ENCODE data around the gene DNAJC10.

The DNAJC10 gene

DNA sequence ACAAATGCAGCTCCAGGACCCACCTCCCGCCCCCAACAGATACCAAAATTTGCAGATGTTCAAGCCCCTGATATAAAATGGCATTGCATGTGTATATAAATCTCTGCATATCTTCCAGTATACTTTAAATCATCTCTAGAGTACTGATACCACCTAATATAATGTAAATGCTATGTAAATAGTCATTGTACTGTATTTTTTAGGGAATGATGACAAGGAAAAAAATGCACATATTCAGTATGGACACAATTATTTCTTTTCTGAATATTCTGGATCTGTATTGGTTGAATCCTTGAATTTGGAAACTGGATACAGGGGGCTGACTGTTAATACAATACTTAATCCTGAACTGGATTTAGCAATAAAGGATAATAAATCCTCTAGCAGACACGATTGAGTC, 82.7 kb downstream of the DNAJC10 start:
- no peak for DNase-seq

DNA sequence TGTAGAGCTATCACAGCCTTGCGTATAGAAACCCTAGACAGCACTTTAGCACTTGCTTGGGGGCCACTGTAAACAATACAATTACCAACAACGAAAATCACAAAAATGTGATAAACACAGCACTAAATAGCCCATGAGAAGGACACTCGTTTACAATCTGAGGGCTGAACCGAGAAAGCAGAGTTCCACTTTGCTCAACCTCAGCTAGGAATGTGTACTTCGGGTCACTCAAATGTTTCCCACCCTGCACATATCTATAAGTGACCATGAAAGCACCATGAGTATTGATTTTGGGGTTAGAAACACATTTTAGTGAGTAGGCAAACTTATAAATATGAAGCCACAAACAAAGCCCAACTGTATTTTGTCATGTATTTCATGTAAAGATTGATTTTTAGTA, 88.1 kb downstream of the DNAJC10 start:
- no peak for DNase-seq

DNA sequence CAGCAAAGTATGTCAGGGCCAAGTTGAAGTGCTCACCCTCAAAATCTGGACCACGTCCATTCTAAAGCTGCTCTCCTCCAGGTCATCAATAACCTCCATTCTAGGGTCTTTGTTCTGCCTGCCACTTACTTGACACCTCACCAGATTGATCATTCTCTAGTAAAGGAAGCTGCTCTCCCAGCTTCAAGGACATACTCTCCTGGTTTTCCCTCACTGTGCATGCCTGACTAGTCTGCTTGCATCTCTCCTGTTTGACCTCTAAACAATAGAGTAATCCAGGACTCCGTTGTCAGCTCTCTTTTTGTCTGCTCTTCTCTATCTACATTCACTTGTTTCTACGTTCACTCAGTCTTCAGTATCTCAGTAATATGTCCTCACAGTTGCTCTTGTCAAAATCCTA, 91.3 kb downstream of the DNAJC10 start:
- no peak for DNase-seq

DNA sequence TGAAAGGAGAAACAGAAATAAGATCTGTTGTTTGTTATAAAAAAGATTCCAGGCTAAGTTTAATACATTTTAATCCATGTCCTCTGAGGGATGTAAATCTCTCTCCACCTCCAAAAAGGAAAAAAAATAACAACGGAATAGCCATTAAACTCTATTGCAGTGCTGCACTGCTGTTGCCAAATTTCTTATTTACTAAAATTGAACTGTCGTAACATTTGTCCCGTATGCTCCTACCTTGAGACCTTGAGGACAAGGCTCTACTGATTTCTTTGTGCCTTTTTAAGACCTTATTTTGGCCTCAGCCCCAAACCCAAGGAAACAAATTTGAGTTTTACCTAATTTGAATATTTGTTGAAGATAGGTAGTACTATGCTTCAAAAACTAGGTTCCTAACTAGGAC, 94.0 kb downstream of the DNAJC10 start:
- DNase-seq: no peak

DNA sequence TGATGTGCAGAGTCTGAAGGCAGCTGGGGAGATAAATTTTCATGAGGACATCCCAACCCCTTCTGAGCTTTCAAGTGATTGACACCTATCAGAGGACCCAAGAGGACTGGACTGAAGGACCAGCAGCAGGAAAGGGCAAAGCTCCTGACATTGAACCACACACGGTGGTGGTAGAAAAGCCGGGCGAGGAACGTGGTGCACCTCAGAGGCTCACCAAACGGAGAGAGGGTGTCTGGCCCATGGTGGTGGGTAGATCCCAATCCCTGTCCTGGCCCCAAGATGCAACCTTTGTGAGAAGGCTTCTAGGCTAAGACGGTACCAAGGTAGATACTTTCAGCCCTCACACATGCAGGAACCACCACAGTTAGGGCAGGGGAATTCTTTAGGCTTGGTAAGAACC, 98.3 kb downstream of the DNAJC10 start:
- DNase-seq: no peak

DNA sequence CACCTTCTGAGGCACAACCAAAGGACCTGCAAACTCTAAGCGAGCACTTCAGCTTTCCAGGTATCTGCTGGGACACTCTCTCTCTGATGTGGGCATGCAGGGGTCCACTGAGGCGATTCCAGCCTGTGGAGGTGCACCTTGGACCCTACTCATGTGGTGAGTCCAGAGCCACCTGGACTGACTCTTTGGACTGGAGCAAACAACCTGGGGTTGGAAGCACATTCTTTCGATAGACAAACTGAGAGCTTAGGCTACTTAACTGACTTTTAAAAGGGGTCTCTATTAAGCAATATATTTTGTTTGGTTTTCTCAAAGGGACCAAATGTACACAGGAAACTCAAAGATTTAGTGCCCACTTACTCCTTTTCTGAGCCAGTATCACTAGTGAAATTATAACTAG, 98.7 kb downstream of the DNAJC10 start:
- DNase-seq: no peak

DNA sequence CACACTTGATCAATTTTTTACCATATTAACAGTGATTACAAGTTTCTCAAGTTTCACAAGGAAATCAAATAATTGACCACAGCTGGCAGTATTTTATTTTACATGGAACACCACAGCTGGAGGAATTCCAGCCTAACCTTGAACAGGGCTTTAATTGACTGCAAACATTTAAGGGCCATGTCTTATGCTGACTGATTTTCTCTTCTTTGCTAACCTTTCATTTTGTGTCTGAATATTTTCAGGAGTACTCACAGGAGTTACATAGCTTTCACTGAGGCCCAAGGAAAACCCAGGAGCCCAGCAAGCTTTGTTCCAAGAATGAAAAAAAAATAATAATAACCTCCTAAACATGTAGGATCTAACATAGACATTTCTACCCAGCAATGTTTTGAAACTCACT, 100.8 kb downstream of the DNAJC10 start:
- DNase-seq: no peak

DNA sequence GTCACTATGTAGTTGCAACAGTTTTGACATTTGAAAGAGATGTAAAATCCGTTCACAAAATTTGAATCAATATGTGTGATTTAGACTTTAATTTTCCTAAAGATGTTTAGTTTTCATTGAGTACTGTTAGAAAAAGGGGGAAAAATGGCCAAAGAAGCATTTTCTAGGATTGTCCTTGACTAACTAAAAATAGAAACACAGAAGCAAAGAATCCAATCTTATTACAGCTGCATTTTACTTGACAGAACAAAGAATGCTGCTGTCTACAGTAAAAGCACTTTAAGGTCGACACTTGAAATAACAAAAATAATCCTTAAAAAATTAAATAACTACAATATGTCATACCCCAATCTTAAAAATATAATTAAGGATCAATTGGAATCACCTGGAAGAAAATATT, 101.5 kb downstream of the DNAJC10 start:
- DNase-seq: no peak

DNA sequence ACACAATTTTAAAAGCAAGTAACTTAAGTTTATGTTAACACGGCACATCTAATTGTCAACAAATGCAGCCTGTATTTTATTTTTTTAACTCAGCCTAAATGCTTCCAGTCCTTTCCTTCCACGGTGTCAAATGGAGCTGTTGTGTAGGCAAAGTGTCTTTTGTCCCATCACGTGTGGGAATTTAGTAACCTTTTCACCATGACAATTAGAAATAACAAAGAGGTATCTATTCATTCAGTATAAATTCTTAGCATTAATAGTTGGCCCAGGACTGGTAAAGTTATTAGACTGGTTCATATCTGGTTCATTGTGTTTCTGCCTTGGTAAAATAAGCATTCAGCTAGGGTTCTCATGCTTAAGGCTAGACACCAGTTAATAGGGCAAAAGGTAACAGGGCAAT, 102.4 kb downstream of the DNAJC10 start:
- DNase-seq: no peak

DNA sequence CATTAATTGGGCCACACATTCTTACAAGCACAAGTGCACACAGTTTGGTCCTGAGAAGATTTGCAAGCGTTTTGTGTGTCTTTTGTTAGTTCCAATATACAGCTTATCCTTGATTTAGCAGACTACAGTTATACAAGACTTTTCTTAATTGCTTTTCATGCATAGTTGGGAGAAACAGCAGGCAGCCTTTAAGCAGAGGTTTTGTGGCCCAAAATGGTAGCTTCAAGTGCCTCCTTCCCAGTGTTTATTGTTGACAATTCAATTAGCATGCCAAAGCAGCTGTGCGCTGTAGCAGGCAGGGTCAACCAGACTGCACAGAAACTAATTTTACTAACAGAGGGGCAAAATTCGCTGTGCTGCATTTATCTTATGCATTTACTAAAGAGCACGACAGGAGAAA, 102.9 kb downstream of the DNAJC10 start:
- peak; percentile 44 for DNase-seq

DNA sequence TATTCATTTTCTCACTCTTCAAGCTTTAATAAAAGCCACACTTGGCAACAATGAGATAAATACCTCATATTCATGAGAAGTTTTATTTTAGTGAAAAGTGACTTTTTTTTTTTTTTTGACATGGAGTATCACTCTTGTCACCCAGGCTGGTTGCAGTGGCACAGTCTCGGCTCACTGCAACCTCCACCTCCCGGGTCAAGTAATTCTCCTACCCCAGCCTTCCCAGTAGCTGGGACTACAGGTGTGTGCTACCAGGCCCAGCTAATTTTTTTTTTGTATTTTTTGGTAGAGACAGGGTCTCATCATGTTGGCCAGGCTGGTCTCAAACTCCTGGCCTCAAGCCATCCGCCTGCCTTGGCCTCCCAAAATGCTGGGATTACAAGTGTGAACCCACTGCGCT, 103.4 kb downstream of the DNAJC10 start:
- DNase-seq: no peak

DNA sequence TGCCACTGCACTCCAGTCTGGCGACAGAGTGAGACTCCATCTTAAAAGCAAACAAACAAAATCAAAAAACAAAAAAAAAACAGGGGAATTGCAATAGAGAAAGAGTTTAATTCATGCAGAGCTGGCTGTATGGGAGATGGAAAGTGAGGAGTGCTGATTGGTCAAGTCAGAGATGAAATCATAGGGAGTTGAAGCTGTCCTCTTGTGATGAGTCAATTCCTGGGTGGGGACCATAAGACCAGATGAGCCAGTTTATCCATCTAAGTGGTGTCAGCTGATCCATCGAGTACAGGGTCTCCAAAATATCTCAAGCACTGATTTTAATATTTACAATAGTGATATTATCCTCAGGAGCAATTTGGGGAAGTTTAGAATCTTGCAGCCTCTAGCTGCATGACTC, 105.1 kb downstream of the DNAJC10 start:
- no peak for DNase-seq

DNA sequence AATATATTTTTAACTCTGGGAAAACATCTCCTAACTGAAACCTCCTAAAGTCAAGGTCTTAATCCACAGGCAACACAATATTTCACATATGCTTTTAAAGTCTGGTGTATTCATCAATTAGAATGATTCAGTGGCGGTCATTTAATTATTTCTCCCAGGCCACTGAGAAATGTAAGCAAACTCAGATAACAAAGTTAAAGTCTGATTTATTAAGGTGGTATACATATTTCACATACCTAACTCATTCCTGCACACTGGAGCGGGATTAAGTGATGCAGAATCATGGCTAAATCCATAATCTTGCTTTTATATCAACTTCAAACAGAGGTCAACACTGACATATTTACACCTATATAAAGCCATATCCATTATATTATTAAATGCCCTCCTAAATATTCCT, 106.7 kb downstream of the DNAJC10 start:
- no peak for DNase-seq

DNA sequence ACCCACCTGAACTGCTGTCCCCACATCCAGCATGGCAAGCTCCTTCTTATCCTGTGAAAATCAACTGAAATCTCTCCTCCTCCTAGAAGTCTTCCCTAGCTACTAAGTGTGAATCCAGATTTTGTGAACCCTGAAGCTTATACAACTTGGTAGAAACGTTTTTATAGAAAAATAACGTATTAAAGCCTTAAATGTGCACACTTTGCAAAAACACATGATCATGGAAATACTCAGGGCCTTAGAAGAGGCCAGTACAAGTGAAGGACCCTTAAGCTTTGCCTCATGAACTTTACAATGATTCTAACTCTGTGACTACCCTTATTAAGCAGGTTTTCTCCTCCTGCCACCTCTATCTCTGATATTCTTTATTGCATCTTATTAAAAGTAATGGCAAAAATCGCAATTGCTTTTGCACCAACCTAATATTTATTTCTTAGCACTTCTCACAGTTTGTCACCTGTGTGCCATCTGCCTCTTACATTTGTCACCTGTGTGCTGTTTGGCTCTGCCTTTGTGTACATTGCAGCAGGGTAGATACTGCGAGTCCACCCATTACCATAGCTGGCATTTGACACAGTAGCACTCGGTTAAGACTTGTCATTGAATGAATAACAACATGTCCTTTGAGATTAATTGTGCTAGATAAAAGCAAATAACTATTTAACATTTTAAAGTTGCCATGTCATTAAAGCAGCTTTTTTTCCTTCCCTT, 108.2 kb downstream of the DNAJC10 start:
- peak; percentile 81 for DNase-seq

DNA sequence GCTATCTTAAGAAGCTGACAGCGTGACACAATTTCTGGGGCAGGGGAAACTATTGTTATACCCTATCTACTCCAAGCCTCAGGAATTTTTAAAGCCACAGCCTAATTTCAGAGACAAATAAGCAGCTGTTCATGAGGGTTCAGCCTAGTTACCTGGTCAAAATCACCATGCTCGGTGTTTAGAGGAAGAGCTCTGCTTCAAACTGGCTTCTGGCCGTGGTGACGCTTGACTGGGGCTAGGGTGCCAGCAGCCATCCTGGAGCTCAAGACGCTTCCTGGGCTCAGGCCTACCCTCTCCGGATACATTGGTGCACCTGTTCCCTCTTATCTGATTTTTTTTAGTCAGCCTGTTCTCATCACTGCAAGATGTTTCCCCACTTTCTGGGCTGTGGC, 108.7 kb downstream of the DNAJC10 start:
- DNase-seq: peak; percentile 73

DNA sequence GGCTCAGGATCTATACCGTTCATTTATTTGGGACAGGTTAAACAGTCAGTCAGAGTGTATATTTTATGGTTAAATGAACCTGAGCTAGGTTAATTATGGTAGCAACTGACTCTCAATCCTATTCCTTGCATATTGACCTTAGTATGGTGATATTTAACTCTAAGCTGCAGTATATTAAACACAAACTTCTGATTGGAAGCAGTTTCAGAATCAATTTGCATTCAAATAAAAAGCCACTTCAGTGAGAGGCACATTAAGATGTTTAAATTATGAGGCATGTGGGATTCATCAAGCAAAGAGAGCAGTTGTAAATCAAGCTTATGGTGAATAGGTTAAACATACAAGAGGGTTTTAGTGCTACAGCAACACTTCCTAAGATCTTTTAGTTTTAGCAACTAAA, 110.0 kb downstream of the DNAJC10 start:
- no peak for DNase-seq

DNA sequence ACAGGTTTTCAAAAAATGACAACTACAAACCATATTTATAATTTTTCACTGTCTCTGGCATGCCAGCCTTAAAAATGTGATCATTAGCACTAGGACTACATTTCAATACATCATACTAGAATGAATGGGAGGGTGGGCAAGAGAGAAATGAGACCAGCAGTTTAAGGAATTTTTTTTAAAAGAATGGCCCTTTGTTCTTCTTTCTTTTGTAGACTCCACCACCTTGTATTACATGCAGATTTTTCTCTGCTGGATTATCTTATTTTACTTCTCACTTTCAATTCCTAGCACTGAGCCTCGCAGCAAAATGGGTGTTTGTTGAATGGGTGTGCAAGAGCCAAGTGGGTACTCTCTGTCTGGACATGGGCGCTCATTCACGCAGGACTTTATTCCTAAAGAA, 110.4 kb downstream of the DNAJC10 start:
- DNase-seq: no peak

DNA sequence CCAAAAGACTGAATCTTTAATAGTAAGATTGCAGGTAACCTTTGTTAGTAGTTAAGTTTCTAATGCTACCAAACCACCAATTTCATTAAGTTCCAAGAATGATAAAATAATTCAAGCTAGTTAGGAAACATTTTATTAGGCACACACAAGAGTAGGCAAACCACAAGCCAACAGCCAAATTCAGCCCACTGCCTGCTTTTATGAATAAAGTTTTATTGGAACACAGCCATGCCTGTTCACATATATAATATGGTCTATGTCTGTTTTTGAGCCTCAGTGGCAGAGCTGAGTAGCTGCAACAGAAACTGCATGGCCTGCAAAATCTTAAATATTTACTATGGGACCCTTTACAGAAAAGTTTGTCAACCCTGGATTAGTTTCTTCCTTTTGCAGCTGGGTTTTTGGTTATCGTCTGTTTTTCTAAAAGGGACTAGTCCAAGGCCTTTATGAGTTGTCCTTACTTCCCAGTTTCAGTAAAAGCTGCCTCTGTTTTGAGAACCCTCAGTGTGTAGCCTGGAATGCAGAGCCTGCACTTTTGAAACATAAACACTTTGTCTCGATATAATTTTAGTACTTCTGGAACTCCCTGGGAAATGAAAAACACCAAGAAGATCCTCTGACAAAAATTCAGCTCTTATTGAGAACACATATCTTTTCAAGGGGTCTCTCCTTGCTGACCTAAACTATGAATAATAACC, 111.3 kb downstream of the DNAJC10 start:
- no peak for DNase-seq

DNA sequence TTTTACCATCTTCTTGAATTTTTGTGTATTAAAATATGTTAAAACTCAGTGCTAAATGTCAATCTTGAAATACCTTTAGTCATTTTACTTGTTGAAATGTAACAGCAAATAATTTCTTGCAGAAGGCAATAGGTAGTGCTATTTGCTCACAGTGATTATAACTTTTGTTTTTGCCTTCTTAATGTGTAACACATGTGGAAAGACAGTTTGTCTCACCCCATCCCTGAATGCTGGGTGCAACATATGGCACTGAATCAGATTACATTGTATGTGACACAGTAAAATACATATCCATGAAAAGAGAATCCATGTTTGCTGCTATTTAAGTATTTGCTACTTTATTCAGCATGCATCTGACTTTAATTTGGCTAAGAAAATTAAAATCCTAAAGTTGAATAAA, 115.0 kb downstream of the DNAJC10 start:
- no peak for DNase-seq

DNA sequence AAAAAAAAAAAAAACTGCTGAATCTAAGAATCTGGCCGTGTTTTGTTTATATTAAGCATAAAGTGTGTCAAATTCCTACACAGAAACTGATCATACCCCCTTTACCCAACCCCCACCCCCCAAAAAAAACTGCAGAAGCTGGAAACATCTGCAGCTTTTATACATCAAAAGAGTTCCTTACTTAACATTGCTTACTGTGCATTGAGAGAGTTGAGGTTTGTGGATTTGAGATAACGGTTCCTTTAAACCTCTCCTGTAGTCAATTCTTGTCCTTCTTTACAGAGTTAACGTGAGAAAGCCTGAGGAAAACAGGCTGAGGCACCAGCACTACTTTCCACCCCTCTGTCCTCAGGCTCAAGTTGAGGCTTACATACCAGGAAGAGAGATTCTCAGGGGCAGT, 115.9 kb downstream of the DNAJC10 start:
- DNase-seq: no peak

DNA sequence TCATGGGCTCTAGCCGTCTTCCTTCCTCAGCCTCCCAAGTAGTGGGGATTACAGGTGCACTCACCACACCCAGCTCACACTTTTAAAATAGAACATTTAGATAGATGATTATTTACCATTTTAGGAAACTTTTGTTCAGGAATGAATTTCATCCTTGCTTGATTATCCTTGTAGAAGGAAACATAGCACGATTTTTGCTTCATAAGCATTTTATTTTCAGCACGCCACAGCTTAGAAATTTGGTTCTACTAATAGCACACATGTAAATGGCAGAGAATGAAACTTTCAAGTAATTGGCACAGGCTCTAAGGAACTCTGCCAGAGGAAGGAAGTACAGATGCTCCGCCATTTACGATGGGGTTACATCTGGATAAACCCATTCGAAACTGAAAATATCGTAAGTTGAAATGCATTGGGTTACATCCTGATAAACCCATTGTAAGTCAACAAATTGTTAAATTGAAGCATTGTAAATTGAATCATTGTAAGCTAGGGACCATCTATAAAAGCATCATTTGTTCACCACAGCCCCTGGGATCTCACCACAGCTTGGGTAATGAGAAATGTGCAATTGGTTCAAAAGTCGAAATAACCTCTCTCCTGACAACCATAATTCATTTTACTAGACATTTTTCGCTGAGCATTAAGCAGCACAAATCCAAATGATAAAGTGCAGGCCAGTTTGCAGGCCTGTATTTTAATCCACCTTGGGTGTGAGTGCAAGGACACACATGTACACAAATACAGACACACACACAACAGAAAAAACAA, 117.2 kb downstream of the DNAJC10 start:
- DNase-seq: no peak

DNA sequence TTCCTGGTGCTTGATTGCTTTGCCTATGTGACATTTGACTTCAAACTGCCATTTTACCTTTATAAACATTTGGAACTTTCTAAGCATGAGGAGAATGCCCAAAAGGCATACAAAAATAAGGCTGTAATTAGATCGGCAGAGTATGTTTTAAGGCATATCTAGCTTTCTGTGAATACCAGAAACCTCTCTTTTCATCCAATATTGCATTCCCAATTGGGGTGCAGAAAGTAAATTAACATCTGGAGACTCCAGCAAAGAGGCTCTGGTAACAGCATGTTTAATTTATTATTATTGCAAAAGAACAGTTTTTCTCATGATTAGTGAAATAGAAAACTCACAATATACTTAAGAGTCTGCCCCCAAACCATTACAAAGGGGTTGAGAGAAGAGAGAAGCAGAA, 118.2 kb downstream of the DNAJC10 start:
- no peak for DNase-seq

DNA sequence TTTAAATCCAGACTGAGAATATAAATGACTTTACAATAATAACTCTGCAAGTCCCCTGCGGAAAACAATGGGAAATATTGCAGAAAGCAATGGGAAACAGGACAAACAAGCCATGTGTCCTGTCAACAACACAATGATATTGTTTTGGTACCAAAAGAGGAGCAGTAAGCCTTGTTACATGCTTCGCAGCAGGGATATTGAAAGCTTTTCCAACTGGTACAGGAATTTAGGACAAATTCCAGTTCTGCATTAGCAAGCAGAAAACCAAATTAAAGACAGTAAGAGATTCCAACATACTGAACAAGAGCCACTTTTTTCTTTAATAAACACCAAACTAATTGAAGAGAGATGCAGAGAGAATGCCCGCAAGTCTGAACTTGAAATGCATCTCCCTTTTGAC, 120.4 kb downstream of the DNAJC10 start:
- no peak for DNase-seq
